DND-41 (cell line): ENCODE results near the gene PNMA8B.

Experiments used
- CTCF ChIP-seq: IDR thresholded peaks from 2 replicates; pipeline ENCODE4 v1.5.1; 2012; ENCODE audit warnings: borderline replicate concordance, low read length, moderate library complexity, mild to moderate bottlenecking; ENCODE audit not compliant: poor library complexity, severe bottlenecking; ENCODE audit errors: extremely low read depth
- EZH2 ChIP-seq: IDR thresholded peaks from 3 replicates; pipeline ENCODE4 v1.6.1; 2012; ENCODE audit warnings: borderline replicate concordance, low read depth, mild to moderate bottlenecking, moderate library complexity, low read length, inconsistent platforms; ENCODE audit not compliant: severe bottlenecking

- TF ChIP-seq CTCF = no peak
- no peak for TF ChIP-seq EZH2
Measured at GRCh38 chr19:46499692-46500091, 4.0 kb upstream of the PNMA8B start.
